GM19043 (cell line): ENCODE data around the gene ARHGEF37.
"Not testable (repeated sequence)": the region's sequence is repeated elsewhere in the genome, so short reads cannot be mapped to it uniquely, and the experiment has no call there.

Source experiments
- ATAC-seq: cut with Tn5 transposase; IDR thresholded peaks from one replicate; pipeline ENCODE4 v1.9.1; 2021; ENCODE audit warnings: low read depth; ENCODE audit not compliant: unreplicated experiment

Gene ARHGEF37

GRCh38 chr5:149669273-149669672 lies 88.0 kb downstream of the ARHGEF37 start:
- ATAC-seq, result not testable (repeated sequence)

DNA sequence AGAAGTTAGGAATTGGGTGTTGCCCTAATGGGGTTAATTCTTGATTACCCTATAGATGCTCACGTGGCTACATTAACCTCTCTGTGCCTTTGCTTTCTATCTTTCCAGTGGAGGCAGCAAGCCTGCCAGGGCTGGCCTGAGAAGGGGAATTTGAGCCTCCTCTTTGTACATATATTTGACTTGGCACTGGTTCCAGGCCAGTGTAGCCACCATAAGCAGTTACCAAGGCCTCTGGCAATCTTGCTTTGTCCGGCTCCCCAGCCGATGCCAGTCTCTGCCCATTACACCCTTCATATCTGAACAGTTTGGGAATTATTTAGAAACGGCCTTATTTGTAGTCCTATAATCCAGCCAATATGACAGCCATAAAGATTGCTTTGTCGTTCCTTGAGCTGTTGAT lies 90.2 kb downstream of the ARHGEF37 start:
- no peak for ATAC-seq

DNA sequence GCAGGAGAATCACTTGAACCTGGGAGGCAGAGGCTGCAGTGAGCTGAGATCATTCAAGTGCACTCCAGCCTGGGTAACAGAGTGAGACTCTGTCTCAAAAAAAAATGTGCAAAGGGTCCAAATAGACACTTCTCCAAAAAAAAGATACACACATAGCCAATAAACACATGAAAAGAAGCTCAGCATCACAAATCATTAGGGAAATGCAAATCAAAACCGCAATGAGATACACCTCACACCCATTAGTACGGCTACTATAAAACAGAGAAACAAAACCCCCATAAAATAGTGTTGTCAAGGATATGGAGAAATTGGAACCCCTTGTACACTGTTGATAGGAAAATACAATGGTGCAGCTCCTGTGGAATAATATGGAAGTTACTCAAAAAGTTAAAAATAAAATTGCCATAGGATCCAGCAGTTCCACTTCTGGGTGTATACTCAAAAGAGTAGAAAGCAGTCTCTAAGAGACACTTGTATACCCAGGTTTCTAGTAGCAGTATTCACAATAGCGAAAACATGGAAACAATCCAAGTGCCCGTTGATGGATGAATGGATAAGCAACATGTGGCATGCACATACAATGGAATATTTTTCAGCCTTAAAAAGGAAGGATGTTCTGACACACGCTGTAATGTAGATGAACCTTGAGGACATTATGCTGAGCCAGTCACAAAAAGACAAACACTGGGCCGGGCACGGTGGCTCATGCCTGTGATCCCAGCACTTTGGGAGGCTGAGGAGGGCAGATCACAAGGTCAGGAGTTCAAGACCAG lies 91.6 kb downstream of the ARHGEF37 start:
- no peak for ATAC-seq

GRCh38 chr5:149674686-149675085 lies 93.4 kb downstream of the ARHGEF37 start:
- no peak for ATAC-seq

DNA sequence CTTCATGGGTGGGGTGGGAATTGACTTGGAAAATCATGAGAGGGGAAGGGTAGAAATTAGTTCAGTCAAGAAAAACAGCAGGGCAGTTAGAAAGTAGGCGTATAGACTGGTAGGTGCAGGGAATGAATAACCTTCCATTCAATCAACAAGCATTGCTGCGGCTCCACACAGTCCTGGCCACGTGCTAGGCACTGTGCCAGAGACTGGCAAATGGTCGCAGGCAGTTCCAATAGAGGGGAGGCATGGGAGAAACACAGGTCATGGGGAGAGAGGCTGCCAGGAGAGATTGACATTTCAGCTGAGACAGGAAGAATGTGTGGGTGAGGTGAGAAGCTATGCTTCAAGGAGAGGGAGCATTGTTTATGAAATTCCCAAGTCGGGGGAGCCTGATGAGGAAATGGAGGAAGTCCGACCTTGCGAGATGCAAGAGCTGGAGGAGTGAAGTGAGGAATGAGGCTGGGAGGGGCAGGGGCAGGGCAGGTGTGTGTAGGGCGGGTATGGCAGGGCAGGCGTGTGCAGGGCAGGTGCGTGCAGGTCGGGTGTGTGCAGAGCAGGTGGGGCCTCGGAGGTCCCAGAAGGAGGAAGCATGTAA lies 94.4 kb downstream of the ARHGEF37 start:
- no peak for ATAC-seq

GRCh38 chr5:149677731-149678130 lies 96.4 kb downstream of the ARHGEF37 start:
- ATAC-seq, result no peak

DNA sequence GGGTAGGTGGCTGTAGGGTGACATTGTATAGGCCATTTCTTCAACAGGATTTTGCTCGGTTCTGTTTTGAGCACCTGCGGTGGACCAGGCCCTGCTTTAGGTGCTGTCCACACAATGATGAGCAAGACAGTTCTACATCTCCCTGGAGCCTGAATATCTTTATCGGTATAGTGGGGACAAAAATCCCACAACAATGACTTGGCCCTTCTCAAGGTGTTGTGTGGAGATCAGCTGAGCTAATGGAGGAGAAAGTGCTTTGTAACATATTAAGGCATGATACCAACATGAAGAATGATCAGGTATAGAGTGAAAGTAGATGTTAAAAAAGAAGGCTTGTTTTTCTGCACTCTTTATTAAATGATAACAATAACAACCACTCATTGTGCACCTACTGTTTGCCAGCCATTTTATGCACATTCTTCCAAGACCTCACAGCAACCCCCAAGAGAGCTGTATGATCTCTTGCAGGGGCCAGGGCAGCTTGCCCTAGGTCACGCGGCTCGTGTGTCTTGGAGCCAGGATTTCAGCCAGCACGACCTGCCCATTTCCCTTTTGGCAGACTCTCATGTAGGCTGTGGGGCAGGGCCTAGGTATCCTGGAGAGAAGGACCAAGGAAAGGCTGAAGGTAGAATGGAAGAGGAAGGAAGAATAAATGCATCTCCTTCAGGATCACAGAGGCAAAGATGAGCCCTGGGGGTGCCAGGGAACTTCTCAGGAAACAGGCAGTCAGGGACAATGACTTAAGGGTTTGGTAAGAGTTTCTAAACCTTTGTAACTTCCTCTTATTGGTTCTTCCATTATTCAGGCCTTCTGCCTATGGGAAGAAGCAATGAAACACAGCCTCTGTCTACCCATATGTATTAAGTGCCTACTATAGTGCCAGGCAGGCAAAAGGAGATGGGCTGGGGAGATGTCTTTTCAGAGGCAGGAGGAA lies 98.8 kb downstream of the ARHGEF37 start:
- peak; percentile 35 for ATAC-seq

GRCh38 chr5:149680810-149681221 lies 99.5 kb downstream of the ARHGEF37 start:
- ATAC-seq, result peak; percentile 98

DNA sequence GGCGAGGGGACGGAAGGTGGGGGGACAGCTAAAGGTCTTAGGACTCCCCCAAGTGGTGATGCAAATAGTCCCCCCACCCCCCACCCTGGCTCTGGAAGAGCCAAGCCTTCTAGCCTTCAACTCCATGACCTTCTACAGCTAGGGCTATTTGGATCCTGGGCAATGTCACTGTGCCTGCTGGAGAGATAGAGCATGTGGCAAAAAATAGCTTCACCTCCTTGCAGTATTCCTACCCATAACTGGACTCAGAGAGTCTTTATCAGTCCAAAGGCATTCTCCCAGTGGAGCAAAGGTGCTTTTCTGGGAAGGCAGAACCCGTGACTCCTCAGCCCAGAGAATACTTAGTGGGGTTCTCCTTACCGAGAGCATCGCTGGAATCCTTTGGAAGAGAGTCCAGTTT lies 100.0 kb downstream of the ARHGEF37 start:
- no peak for ATAC-seq

DNA sequence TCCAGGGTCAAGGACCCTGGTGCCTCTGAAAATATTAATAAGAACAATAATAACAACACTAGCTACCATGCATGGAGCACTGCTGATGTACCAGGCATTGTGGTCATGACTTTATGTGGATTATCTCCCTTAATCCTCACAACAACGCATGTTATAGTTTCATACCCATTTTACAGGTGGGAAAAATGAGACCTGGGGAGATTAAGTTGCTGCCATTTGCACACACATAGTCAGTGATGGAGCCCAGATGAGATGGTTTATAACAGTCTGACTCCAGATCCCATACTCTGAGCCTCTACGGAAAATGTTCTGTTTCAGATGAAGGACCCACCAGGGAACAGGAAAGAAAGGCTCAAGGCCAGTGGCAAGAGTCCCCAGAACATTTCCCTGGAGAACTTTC lies 100.6 kb downstream of the ARHGEF37 start:
- ATAC-seq, result no peak

DNA sequence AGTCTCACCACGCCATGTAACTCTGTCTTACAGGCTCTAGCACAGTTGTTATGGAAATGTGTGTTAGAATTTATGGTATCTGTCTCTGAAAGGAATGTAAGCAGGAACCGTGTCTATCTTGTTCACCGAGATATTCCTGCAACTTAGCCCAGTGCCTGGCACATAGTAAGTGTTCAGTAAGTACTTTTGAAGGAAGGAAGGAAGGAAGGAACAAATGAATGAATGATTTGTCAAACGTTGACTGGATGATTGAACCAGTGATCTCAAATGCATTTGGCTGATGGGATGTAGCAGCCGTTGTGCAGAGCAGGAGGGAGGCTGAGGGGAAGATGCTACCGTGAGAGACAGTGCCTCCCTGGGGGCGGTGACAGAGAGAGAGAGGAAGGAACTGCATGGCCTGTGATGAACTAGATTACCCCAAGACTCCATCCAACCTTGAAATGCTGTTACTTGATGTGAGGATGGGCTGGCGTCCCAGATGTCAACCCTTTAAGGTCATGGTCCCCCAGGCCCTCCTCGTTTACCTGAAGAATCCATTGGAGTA lies 101.3 kb downstream of the ARHGEF37 start:
- no peak for ATAC-seq

GRCh38 chr5:149683964-149684363 lies 102.7 kb downstream of the ARHGEF37 start:
- ATAC-seq, result no peak

DNA sequence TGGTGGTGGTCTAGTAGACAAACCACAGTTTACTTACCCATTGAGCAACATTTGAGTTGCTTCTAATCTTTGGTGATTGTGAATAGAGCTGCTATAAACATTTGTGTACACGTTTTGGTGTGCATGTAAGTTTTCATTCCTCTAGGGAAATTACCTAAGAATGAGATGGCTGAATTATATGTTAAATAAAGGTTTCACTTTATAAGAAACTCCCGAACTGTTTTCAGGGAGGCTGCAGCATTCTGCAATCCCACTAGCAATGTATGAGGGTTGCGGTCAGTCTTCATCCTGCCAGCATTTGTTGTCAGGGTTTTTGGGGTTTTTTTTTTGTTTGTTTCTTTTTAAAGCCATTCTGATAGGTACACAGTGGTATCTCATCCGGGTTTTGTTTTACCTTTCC lies 103.1 kb downstream of the ARHGEF37 start:
- ATAC-seq, result no peak
